Brain microvascular endothelial cell (primary cell): ENCODE results near the gene ARHGAP26.

ENCODE experiments used
- DNase-seq: peaks from one replicate; pipeline ENCODE4 v3.0.0-alpha.2; 2020
- H3K27ac ChIP-seq: fragments of 250-450 bp; sonication (Bioruptor Pico); 2 replicates; pipeline ENCODE4 v1.5.1; 2020; ENCODE audit warnings: mild to moderate bottlenecking, moderate library complexity
- H3K27me3 ChIP-seq: fragments of 250-450 bp; sonication (Bioruptor Pico); replicated peaks from 2 replicates; pipeline ENCODE4 v1.5.1; 2020; ENCODE audit warnings: mild to moderate bottlenecking
- H3K36me3 ChIP-seq: fragments of 250-450 bp; sonication (Bioruptor Pico); replicated peaks from 2 replicates; pipeline ENCODE4 v1.5.1; 2020; ENCODE audit warnings: mild to moderate bottlenecking
- H3K4me3 ChIP-seq: 2 replicates; pipeline ENCODE4 v1.5.1; 2011; ENCODE audit warnings: low read depth, mild to moderate bottlenecking, control low read depth, low read length, moderate library complexity
- in situ Hi-C: cut with HindIII; loops from 2 replicates; pipeline ENCODE4 v1.10.0; 2017; ENCODE audit warnings: low sequenced_read_pairs, low pct_ligation_motif_present
- TF ChIP-seq, protein P1 (sequence below): IDR thresholded peaks from 2 replicates; pipeline ENCODE4 v1.5.1; 2011; ENCODE audit warnings: low read depth, mild to moderate bottlenecking, moderate library complexity, low read length, control low read depth, inconsistent platforms; ENCODE audit errors: missing control alignments

The ARHGAP26 gene

DNA sequence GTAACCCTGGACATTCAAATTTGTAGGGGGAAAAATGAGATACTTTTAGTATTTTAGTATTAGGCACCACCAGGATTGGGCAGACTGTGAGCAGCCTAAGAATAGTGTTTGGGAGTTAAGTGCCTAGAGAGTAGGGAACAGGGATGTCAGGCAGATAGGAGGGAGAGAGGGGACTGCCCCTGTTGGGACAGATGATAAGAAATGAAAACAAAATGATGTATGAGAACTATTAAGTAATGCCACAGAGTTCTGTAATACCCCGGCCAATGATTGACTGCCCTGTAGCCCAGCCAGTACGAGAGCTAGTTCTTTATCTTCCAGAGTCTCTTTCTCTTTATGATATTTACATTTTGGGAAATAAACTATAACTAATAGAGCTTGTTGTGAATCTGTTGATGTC is 24.4 kb downstream of the ARHGAP26 start:
- Histone ChIP-seq H3K27me3 (no peaks in the 10 kb centered on the region), H3K4me3 (no peak overlapping the region), H3K27ac (no peak overlapping the region), H3K36me3 (no peaks in the 10 kb centered on the region)
- no peak for DNase-seq
- TF ChIP-seq, protein P1, sequence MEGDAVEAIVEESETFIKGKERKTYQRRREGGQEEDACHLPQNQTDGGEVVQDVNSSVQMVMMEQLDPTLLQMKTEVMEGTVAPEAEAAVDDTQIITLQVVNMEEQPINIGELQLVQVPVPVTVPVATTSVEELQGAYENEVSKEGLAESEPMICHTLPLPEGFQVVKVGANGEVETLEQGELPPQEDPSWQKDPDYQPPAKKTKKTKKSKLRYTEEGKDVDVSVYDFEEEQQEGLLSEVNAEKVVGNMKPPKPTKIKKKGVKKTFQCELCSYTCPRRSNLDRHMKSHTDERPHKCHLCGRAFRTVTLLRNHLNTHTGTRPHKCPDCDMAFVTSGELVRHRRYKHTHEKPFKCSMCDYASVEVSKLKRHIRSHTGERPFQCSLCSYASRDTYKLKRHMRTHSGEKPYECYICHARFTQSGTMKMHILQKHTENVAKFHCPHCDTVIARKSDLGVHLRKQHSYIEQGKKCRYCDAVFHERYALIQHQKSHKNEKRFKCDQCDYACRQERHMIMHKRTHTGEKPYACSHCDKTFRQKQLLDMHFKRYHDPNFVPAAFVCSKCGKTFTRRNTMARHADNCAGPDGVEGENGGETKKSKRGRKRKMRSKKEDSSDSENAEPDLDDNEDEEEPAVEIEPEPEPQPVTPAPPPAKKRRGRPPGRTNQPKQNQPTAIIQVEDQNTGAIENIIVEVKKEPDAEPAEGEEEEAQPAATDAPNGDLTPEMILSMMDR = no peak
- in situ Hi-C loops = no loop called here

DNA sequence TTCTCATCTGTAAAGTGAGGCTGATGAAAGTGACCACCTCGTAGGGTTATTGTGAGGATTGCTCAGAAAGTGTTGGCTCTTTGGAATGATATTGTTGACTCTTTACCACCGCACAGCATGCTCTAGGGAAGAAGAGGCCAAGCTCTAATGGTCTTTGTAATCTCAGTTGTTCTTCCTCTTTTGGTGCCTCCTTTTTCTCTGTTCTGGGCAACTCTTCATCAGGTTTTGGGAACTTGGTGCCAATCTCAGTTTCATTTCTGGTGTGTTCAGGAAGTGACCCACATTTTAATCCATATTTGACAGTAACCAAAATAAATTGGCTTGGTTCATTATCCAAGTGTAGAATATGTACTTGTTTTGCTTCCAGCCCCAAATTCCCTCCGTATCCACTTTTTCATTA is 25.1 kb downstream of the ARHGAP26 start:
- H3K36me3 ChIP-seq = no peaks in the 10 kb centered on the region
- H3K27ac ChIP-seq = no peak overlapping the region
- DNase-seq = no peak
- no peaks in the 10 kb centered on the region for H3K27me3 ChIP-seq
- TF ChIP-seq, protein P1 = no peak
- H3K4me3 ChIP-seq = no peak overlapping the region
- in situ Hi-C loops = no loop called here

DNA sequence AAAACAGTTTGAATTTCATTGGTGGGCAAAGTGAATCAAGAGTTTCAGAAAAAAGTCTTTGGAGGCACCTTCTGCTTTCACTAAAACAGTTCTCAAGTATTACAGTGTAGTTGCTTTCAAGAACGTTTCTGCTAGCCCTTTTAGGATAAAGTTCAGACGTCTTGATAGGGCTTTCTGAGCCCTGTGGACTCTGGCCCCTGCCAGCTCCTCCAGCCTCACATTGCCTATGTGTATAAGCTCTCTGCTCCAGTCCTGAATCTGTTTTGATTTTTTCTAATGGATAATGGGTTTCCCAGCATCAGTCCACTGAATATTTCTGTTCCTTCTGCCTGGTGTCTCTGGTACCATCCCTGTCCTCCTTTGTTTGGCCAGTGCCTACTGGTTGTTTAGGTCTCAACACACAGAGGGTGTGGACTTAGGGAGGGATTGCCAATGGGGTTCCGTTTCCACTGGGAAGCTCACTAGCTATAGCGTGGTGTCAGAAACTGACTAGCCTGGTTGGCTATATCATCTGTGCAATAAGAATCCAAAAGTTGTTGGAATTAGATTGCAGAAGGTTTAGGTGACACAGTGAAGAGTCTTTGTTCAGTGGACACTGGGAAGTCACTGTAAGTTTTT is 26.4 kb downstream of the ARHGAP26 start:
- Histone ChIP-seq H3K36me3 (no peaks in the 10 kb centered on the region), H3K4me3 (no peak overlapping the region), H3K27me3 (no peaks in the 10 kb centered on the region), H3K27ac (no peak overlapping the region)
- TF ChIP-seq, protein P1 = no peak
- in situ Hi-C loops = no loop called here
- DNase-seq = no peak

DNA sequence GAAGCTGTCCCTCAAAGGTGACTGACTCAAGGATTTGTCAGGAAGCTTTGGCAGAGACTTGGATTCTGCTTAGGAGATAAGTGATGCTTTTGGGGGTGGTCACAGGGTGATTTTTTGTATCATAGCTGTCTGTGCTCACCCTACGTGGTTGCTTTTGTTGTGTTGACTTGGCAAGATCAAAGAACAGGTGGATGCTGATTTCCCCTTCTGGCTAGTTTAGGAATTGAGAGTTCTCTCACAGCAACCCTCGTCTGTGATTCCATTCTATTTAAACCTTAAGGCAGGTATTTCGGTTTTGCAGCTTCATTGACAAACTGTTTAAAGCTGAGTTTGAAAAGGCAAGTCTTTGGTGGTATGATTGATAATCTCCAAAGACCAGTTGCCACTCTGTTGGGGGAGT is 27.2 kb downstream of the ARHGAP26 start:
- H3K4me3 ChIP-seq = no peak overlapping the region
- TF ChIP-seq, protein P1 = no peak
- no peak for DNase-seq
- H3K36me3 ChIP-seq = no peaks in the 10 kb centered on the region
- no peaks in the 10 kb centered on the region for H3K27me3 ChIP-seq
- in situ Hi-C loops = no loop called here
- H3K27ac ChIP-seq = no peak overlapping the region

DNA sequence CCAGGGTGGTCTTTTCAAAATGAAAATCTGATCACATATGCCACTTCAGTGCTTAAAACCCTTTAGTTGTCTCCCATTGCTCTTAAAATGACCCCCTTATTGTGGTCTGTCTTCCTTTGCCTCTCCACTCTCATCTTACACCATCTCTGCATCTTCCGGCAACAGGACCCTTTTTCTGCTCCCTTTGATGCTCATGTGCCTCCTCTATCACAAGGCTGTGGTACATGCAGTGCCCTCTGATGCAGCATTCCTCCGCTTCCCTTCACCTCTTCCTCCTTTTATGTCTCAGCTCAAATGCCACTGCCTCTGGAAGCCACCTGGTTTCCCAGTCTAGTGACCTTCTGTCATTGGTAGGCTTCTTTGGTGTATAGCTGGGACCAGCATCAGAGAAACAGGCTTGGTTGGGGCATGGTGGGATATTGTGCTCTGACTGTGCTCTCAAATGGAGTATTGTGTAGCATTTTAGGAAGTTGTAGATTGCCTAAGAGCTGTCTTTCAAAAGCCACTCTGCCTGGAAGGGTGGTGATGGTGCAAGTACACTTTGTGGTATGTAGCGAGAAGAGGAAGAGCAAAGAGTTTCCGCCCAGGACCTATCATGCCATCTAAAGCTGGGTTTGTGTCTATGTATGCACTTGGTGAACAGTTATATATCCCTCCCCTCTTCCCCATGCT is 28.1 kb downstream of the ARHGAP26 start:
- Histone ChIP-seq H3K27ac (no peak overlapping the region), H3K4me3 (no peak overlapping the region), H3K27me3 (no peaks in the 10 kb centered on the region), H3K36me3 (no peaks in the 10 kb centered on the region)
- in situ Hi-C loops = no loop called here
- no peak for DNase-seq
- TF ChIP-seq, protein P1 = no peak
